Astrocyte (in vitro differentiated cells and primary cell): ENCODE results near the gene LARP6. TPM values are rescaled to one million over a fixed set of nuclear protein-coding genes. Genes with fewer than 3 reads are reported as not detected.

Experiments used
- DNase-seq: peaks from one replicate; pipeline ENCODE4 v3.0.0-alpha.2; 2010; ENCODE audit warnings: low read depth
- FAIRE-seq: peaks from 2 replicates; lab custom pipeline; 2011; peaks lifted over from hg19 to GRCh38; lab: Jason Lieb, UNC
- H2AFZ ChIP-seq: 2 replicates; pipeline ENCODE4 v1.6.0; 2012; ENCODE audit warnings: low read depth, low read length, inconsistent platforms
- H3K27ac ChIP-seq: 2 replicates; pipeline ENCODE4 v1.5.1; 2011; ENCODE audit warnings: low read depth, low read length, inconsistent platforms
- H3K27me3 ChIP-seq: 2 replicates; pipeline ENCODE4 v1.6.0; 2011; ENCODE audit warnings: low read length, inconsistent platforms; ENCODE audit not compliant: insufficient read depth
- H3K36me3 ChIP-seq: 2 replicates; pipeline ENCODE4 v1.5.1; 2011; ENCODE audit warnings: low read length, inconsistent platforms; ENCODE audit not compliant: insufficient read depth
- H3K4me1 ChIP-seq: 2 replicates; pipeline ENCODE4 v1.5.1; 2011; ENCODE audit warnings: low read length, inconsistent platforms; ENCODE audit not compliant: insufficient read depth
- H3K4me2 ChIP-seq: 2 replicates; pipeline ENCODE4 v1.6.0; 2012; ENCODE audit warnings: low read length, inconsistent platforms
- H3K4me3 ChIP-seq: 2 replicates; pipeline ENCODE4 v1.5.1; 2011; ENCODE audit warnings: low read depth, mild to moderate bottlenecking, low read length, inconsistent platforms; ENCODE audit not compliant: insufficient read depth
- H3K79me2 ChIP-seq: 2 replicates; pipeline ENCODE4 v1.6.0; 2012; ENCODE audit warnings: mild to moderate bottlenecking, low read length, inconsistent platforms; ENCODE audit not compliant: insufficient read depth
- H3K9ac ChIP-seq: 2 replicates; pipeline ENCODE4 v1.6.0; 2012; ENCODE audit warnings: mild to moderate bottlenecking, low read length, inconsistent platforms
- H3K9me3 ChIP-seq: 2 replicates; pipeline ENCODE4 v1.5.1; 2012; ENCODE audit warnings: low read depth, mild to moderate bottlenecking, low read length, inconsistent platforms; ENCODE audit not compliant: insufficient read depth
- H4K20me1 ChIP-seq: 2 replicates; pipeline ENCODE4 v1.6.0; 2012; ENCODE audit warnings: low read length, inconsistent platforms; ENCODE audit not compliant: insufficient read depth
- H3K27ac Mint-ChIP-seq: one replicate; pipeline ENCODE4 v1.8.0; 2021; ENCODE audit warnings: mild to moderate bottlenecking, mixed read lengths; ENCODE audit not compliant: unreplicated experiment
- H3K27me3 Mint-ChIP-seq: one replicate; pipeline ENCODE4 v1.8.0; 2021; ENCODE audit warnings: low read depth, mixed read lengths; ENCODE audit not compliant: unreplicated experiment
- H3K36me3 Mint-ChIP-seq: one replicate; pipeline ENCODE4 v1.8.0; 2021; ENCODE audit warnings: low read depth, mixed read lengths; ENCODE audit not compliant: unreplicated experiment
- H3K4me1 Mint-ChIP-seq: one replicate; pipeline ENCODE4 v1.8.0; 2021; ENCODE audit warnings: low read depth, mixed read lengths; ENCODE audit not compliant: unreplicated experiment
- H3K4me3 Mint-ChIP-seq: one replicate; pipeline ENCODE4 v1.8.0; 2021; ENCODE audit warnings: mild to moderate bottlenecking, moderate library complexity, mixed read lengths; ENCODE audit not compliant: unreplicated experiment
- H3K9me3 Mint-ChIP-seq: one replicate; pipeline ENCODE4 v1.8.0; 2021; ENCODE audit warnings: mild to moderate bottlenecking, mixed read lengths; ENCODE audit not compliant: unreplicated experiment
- EZH2 ChIP-seq: IDR thresholded peaks from 2 replicates; pipeline ENCODE4 v1.6.1; 2012; ENCODE audit warnings: mild to moderate bottlenecking, low read length, inconsistent platforms; ENCODE audit not compliant: insufficient read depth
- total RNA-seq: library from RNA; stranded (reverse); gene quantifications from 2 replicates; pipeline ENCODE4 v1.2.1, GENCODE V29; 2021
- TF ChIP-seq, protein P1 (sequence below): IDR thresholded peaks from 2 replicates; pipeline ENCODE4 v1.5.1; 2011; ENCODE audit warnings: low read depth, mild to moderate bottlenecking, inconsistent platforms, low read length, moderate library complexity; ENCODE audit not compliant: insufficient read depth

Gene LARP6
- total RNA-seq, 1 donor from 2014 or later, result 61.5 TPM

DNA sequence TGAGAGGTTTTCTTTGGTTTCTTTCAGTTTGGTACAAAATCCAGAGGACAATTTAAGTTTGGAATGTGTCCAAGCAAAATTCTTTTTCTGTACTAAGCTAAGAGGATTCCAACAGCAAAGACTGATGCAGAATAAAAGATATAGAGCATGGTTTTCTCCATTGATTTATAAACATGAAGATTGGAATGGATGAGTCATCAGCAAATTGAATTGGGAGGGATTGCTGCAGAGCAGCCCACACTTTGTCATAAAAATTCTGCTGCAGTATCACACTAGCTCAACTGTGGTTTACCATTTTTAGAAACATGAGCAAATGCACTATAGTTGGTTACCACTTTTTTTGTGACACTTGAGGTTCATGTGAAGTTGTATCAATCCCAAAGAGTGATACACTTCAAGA is 16.1 kb upstream of the LARP6 start:
- Histone ChIP-seq H3K9me3 (no peaks in the 10 kb centered on the region), H3K36me3 (no peaks in the 10 kb centered on the region), H3K4me1 (peaks cover 10% of the 10 kb centered on the region), H3K79me2 (no peaks in the 10 kb centered on the region), H3K4me3 (no peak overlapping the region), H2AFZ (no peak overlapping the region), H4K20me1 (no peaks in the 10 kb centered on the region), H3K27me3 (no peaks in the 10 kb centered on the region), H3K9ac (no peak overlapping the region), H3K27ac (no peak overlapping the region), H3K4me2 (peak overlapping the region; percentile 58)
- Mint-ChIP-seq H3K9me3 (peaks cover 2% of the 10 kb centered on the region), H3K4me1 (peaks cover 28% of the 10 kb centered on the region), H3K4me3 (no peak overlapping the region), H3K36me3 (peaks cover 7% of the 10 kb centered on the region), H3K27ac (no peak overlapping the region), H3K27me3 (no peaks in the 10 kb centered on the region)
- FAIRE-seq, result peak; percentile 87
- TF ChIP-seq, protein P1, sequence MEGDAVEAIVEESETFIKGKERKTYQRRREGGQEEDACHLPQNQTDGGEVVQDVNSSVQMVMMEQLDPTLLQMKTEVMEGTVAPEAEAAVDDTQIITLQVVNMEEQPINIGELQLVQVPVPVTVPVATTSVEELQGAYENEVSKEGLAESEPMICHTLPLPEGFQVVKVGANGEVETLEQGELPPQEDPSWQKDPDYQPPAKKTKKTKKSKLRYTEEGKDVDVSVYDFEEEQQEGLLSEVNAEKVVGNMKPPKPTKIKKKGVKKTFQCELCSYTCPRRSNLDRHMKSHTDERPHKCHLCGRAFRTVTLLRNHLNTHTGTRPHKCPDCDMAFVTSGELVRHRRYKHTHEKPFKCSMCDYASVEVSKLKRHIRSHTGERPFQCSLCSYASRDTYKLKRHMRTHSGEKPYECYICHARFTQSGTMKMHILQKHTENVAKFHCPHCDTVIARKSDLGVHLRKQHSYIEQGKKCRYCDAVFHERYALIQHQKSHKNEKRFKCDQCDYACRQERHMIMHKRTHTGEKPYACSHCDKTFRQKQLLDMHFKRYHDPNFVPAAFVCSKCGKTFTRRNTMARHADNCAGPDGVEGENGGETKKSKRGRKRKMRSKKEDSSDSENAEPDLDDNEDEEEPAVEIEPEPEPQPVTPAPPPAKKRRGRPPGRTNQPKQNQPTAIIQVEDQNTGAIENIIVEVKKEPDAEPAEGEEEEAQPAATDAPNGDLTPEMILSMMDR, result no peak
- TF ChIP-seq EZH2, result no peak
- peak; percentile 88 for DNase-seq

DNA sequence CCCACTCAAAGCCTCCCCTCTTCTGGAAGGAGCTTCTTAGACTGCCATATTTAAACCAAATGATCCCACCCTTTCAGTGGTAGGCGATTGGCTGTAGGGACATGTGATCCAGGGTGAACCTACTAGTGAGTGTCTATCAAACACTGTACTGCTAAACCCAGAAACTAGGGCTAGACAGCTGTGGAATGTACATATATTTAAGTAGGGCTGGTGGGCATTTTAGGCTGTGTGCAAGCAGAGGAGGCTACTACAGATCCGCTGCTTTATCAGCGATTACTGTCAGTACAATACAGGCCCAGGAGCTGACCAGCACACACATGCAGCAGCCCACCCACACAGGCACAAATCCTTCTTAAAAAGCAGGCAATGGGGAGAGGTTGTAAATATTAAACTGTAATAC is 15.4 kb upstream of the LARP6 start:
- H3K36me3 ChIP-seq, result no peaks in the 10 kb centered on the region
- no peak for DNase-seq
- no peak overlapping the region for H3K27ac ChIP-seq
- peaks cover 12% of the 10 kb centered on the region for H3K4me1 ChIP-seq
- H3K27ac Mint-ChIP-seq, result no peak overlapping the region
- H3K4me3 Mint-ChIP-seq, result no peak overlapping the region
- no peak overlapping the region for H2AFZ ChIP-seq
- TF ChIP-seq EZH2, result no peak
- TF ChIP-seq, protein P1, result no peak
- H3K4me2 ChIP-seq, result no peak overlapping the region
- FAIRE-seq, result no peak
- H3K9me3 ChIP-seq, result no peaks in the 10 kb centered on the region
- H4K20me1 ChIP-seq, result no peaks in the 10 kb centered on the region
- H3K27me3 Mint-ChIP-seq, result no peaks in the 10 kb centered on the region
- H3K9ac ChIP-seq, result no peak overlapping the region
- peaks cover 22% of the 10 kb centered on the region for H3K4me1 Mint-ChIP-seq
- H3K4me3 ChIP-seq, result no peak overlapping the region
- H3K79me2 ChIP-seq, result no peaks in the 10 kb centered on the region
- peaks cover 2% of the 10 kb centered on the region for H3K9me3 Mint-ChIP-seq
- H3K36me3 Mint-ChIP-seq, result peaks cover 7% of the 10 kb centered on the region
- H3K27me3 ChIP-seq, result no peaks in the 10 kb centered on the region

DNA sequence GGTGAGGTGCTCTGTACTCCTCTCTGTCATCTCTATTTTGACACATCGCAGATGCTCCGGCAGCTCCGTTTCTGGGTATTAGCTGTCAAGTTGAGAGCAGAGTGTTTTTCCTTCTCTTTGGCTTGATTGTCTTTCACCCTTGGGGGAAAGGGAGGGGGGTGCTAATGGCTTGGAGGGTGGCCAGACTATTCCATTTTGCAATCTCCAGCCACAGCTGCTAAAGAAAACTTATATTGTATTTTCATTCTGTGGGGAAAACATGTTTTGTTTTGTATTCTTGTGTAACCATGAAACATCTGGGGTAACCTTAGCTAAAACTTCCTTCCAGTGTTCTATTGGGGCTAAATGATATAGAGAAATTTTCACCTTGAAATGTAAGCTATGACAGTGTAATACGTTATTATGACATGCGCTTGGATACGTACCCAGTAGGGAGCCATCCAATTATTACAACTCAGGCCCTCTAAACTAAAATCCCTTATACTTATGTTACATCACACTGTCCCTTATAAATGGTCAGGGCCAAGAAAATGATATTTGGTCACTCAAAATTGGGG is 14.0 kb upstream of the LARP6 start:
- Histone ChIP-seq H3K79me2 (no peaks in the 10 kb centered on the region), H2AFZ (no peak overlapping the region), H3K4me3 (no peak overlapping the region), H3K4me2 (no peak overlapping the region), H3K36me3 (no peaks in the 10 kb centered on the region), H3K27ac (no peak overlapping the region), H3K9ac (no peak overlapping the region), H3K27me3 (no peaks in the 10 kb centered on the region), H3K4me1 (peaks cover 25% of the 10 kb centered on the region), H4K20me1 (no peaks in the 10 kb centered on the region), H3K9me3 (no peaks in the 10 kb centered on the region)
- DNase-seq (peak; percentile 48), FAIRE-seq (no peak)
- Mint-ChIP-seq H3K9me3 (no peaks in the 10 kb centered on the region), H3K27ac (peak overlapping the region; percentile 41), H3K27me3 (no peaks in the 10 kb centered on the region), H3K4me3 (no peak overlapping the region), H3K36me3 (peaks cover 2% of the 10 kb centered on the region), H3K4me1 (peaks cover 32% of the 10 kb centered on the region)
- TF ChIP-seq, protein P1, result no peak
- TF ChIP-seq EZH2, result no peak
